Trophoblast cell (in vitro differentiated cells and primary cell): Measurements from ENCODE around the gene AGBL1.
"Not testable (repeated sequence)": the region's sequence is repeated elsewhere in the genome, so short reads cannot be mapped to it uniquely, and the experiment has no call there.

Source experiments
- DNase-seq, 2 donors: peaks; one replicate each; pipeline ENCODE4 v3.0.0-alpha.2; 2016
- H2AFZ ChIP-seq: 2 replicates; pipeline ENCODE4 v1.6.1; 2013; ENCODE audit warnings: low read length, moderate library complexity, mild to moderate bottlenecking; ENCODE audit not compliant: insufficient read depth, poor library complexity
- H2AK5ac ChIP-seq: 2 replicates; pipeline ENCODE4 v1.6.1; 2013; ENCODE audit warnings: mild to moderate bottlenecking, low read length
- H2BK120ac ChIP-seq: 2 replicates; pipeline ENCODE4 v1.6.1; 2013; ENCODE audit warnings: low read length, mild to moderate bottlenecking, moderate library complexity; ENCODE audit not compliant: insufficient read depth, poor library complexity
- H2BK12ac ChIP-seq: 2 replicates; pipeline ENCODE4 v1.6.1; 2013; ENCODE audit warnings: mild to moderate bottlenecking, low read length, moderate library complexity
- H2BK5ac ChIP-seq: 2 replicates; pipeline ENCODE4 v1.6.1; 2013; ENCODE audit warnings: low read length, low read depth, moderate library complexity, mild to moderate bottlenecking; ENCODE audit not compliant: poor library complexity
- H3K14ac ChIP-seq: 2 replicates; pipeline ENCODE4 v1.6.1; 2013; ENCODE audit warnings: mild to moderate bottlenecking, low read length
- H3K18ac ChIP-seq: 2 replicates; pipeline ENCODE4 v1.6.1; 2013; ENCODE audit warnings: mild to moderate bottlenecking, low read length
- H3K23ac ChIP-seq: 2 replicates; pipeline ENCODE4 v1.6.1; 2013; ENCODE audit warnings: low read length
- H3K27ac ChIP-seq: 2 replicates; pipeline ENCODE4 v1.5.1; 2013; ENCODE audit warnings: low read depth, mild to moderate bottlenecking, inconsistent platforms, low read length, moderate library complexity
- H3K27me3 ChIP-seq: 2 replicates; pipeline ENCODE4 v1.6.1; 2013; ENCODE audit warnings: inconsistent platforms, mild to moderate bottlenecking, low read length, moderate library complexity; ENCODE audit not compliant: insufficient read depth
- H3K36me3 ChIP-seq, 2 experiments: 1 replicate in 1 of 2; 2 replicates in 1 of 2; pipeline ENCODE4 v1.6.1; 2013; ENCODE audit warnings: low read length in 2 of 2, mild to moderate bottlenecking in 2 of 2, moderate library complexity in 1 of 2; ENCODE audit not compliant: insufficient read depth in 2 of 2, control insufficient read depth in 1 of 2
- H3K4ac ChIP-seq: 2 replicates; pipeline ENCODE4 v1.6.1; 2013; ENCODE audit warnings: low read depth, mild to moderate bottlenecking, low read length, moderate library complexity
- H3K4me1 ChIP-seq, 2 experiments: 1 replicate in 1 of 2; 2 replicates in 1 of 2; pipeline ENCODE4 v1.6.1; 2013; ENCODE audit warnings: low read length in 2 of 2, mild to moderate bottlenecking in 2 of 2, moderate library complexity in 1 of 2; ENCODE audit not compliant: insufficient read depth in 2 of 2, control insufficient read depth in 1 of 2
- H3K4me2 ChIP-seq: 2 replicates; pipeline ENCODE4 v1.6.1; 2013; ENCODE audit warnings: inconsistent platforms, mild to moderate bottlenecking, low read length, moderate library complexity
- H3K4me3 ChIP-seq: 2 replicates; pipeline ENCODE4 v1.5.1; 2013; ENCODE audit warnings: mild to moderate bottlenecking, low read depth, low read length, inconsistent platforms
- H3K79me1 ChIP-seq: one replicate; pipeline ENCODE4 v1.6.1; 2013; ENCODE audit warnings: low read length
- H3K79me2 ChIP-seq: 2 replicates; pipeline ENCODE4 v1.6.1; 2013; ENCODE audit warnings: low read length, mild to moderate bottlenecking; ENCODE audit not compliant: control insufficient read depth, insufficient read depth, poor library complexity
- H3K9ac ChIP-seq: 2 replicates; pipeline ENCODE4 v1.6.1; 2013; ENCODE audit warnings: mild to moderate bottlenecking, low read length
- H3K9me3 ChIP-seq: 2 replicates; pipeline ENCODE4 v1.6.1; 2013; ENCODE audit warnings: low read depth, mild to moderate bottlenecking, control low read depth, inconsistent platforms, low read length; ENCODE audit not compliant: insufficient read depth
- H4K12ac ChIP-seq: 2 replicates; pipeline ENCODE4 v1.6.1; 2013; ENCODE audit warnings: low read depth, mild to moderate bottlenecking, low read length, moderate library complexity
- H4K8ac ChIP-seq: 2 replicates; pipeline ENCODE4 v1.6.1; 2013; ENCODE audit warnings: low read depth, mild to moderate bottlenecking, low read length, moderate library complexity
- H4K91ac ChIP-seq: one replicate; pipeline ENCODE4 v1.6.1; 2013; ENCODE audit warnings: low read depth, mild to moderate bottlenecking, low read length, moderate library complexity
- WGBS: extraction: QIAGEN DNeasy Blood & Tissue Kit; methylation state at CpG from one replicate; pipeline ENCODE4 v1.1.7; 2013; ENCODE audit warnings: missing lambda C conversion rate; ENCODE audit not compliant: insufficient read length, insufficient coverage; ENCODE audit errors: extremely low coverage; 5-methylcytosine and 5-hydroxymethylcytosine counted together

Gene AGBL1

DNA sequence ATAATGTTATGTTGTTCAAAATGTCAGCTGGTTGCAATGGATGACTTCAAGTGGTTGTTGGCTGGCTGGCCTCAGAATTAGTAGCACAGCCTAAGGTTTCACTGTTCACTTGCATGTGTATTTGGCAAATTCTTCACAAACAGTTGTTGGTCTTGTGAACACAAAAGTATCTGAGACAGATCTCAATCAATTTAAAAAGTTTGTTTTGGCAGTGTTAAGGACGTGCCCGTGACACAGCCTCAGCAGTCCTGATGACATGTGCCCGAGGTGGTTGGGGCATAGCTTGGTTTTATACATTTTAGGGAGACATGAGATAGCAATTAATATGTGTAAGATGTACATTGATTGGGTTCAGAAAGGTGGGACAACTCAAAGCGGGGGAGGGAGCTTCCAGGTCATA lies 436.0 kb downstream of the AGBL1 start:
- H3K4ac ChIP-seq, result no peak overlapping the region
- no peak overlapping the region for H3K27ac ChIP-seq
- no peak overlapping the region for H4K91ac ChIP-seq
- DNase-seq, result no peak
- H3K9ac ChIP-seq, result no peak overlapping the region
- no peak overlapping the region for H2AK5ac ChIP-seq
- H3K4me3 ChIP-seq, result no peak overlapping the region
- no peaks in the 10 kb centered on the region for H3K36me3 ChIP-seq
- H2BK12ac ChIP-seq, result no peak overlapping the region
- no peaks in the 10 kb centered on the region for H3K9me3 ChIP-seq
- WGBS, result no CpG with 5 or more reads among the region's 4 CpGs
- no peaks in the 10 kb centered on the region for H3K27me3 ChIP-seq
- no peak overlapping the region for H2BK5ac ChIP-seq
- no peak overlapping the region for H4K12ac ChIP-seq
- H3K79me2 ChIP-seq, result no peaks in the 10 kb centered on the region
- no peak overlapping the region for H4K8ac ChIP-seq
- H3K14ac ChIP-seq, result no peak overlapping the region
- no peaks in the 10 kb centered on the region for H3K79me1 ChIP-seq
- no peaks in the 10 kb centered on the region for H3K4me1 ChIP-seq
- H2BK120ac ChIP-seq, result no peak overlapping the region
- no peak overlapping the region for H2AFZ ChIP-seq
- H3K18ac ChIP-seq, result no peak overlapping the region
- no peak overlapping the region for H3K4me2 ChIP-seq
- no peak overlapping the region for H3K23ac ChIP-seq

DNA sequence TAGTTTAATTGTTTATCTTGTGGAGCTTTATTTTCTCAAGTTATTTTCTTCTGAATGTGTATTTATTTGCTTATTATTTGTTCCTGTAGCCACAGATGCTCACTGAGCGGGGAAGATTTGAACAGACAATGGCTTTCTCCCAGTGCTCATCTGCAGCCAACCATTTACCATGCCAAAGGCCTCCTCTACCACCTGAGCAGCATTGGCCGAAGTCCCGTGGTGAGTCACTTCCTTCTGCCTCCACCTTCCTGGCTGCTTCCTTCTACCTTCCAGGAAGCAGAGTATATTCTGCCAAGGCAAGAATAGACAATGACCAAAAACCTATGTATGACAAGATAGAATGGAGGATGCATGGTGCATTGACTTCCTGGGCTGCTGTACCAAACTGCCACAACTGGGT lies 443.1 kb downstream of the AGBL1 start:
- Histone ChIP-seq H2BK5ac (no peak overlapping the region), H3K23ac (no peak overlapping the region), H4K91ac (no peak overlapping the region), H3K79me1 (no peaks in the 10 kb centered on the region), H3K18ac (no peak overlapping the region), H3K79me2 (no peaks in the 10 kb centered on the region), H3K9ac (no peak overlapping the region), H3K27ac (no peak overlapping the region), H4K8ac (no peak overlapping the region), H3K14ac (no peak overlapping the region), H2BK12ac (no peak overlapping the region), H4K12ac (no peak overlapping the region), H3K4ac (no peak overlapping the region), H2AFZ (no peak overlapping the region), H3K4me1 (no peaks in the 10 kb centered on the region), H2BK120ac (no peak overlapping the region), H3K4me2 (no peak overlapping the region), H3K4me3 (no peak overlapping the region), H2AK5ac (no peak overlapping the region), H3K27me3 (no peaks in the 10 kb centered on the region), H3K9me3 (no peaks in the 10 kb centered on the region), H3K36me3 (no peaks in the 10 kb centered on the region)
- DNase-seq, result no peak
- WGBS, result no CpG with 5 or more reads among the region's 3 CpGs

DNA sequence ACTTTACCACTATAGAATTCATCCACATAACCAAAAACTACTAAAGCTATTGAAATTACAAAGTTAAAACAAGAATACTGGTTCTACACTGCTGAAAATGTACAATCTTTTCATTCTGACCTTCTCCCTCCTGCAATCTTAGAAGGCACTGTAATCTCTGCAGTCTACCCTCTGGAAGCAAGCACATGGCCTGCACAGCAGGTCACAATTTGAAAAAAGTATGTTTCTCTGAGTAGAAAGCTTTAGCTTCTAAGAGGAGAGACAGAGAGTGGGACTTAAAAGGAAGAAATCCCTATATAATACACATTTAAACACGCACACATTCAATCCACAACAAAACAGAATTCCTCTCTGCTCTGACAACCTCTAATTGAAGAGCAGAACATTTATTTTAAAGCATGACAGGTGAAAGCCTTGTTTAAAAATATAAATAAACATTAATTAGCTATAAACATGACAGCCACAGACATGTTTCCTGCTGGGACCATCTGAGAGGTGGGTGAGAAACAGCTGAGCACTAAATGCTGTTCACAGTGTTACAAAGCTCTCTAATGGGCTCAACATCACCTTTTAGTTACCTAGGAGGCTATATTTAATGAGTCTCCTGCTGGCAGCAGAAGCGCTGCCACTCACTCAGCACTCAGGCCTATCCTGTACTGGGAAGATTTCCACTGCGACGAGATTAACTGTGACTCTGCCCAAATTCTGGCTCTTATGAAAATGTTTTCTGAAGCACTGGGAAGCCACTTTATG lies 447.4 kb downstream of the AGBL1 start:
- H4K8ac ChIP-seq, result no peak overlapping the region
- no peak overlapping the region for H3K4me3 ChIP-seq

DNA sequence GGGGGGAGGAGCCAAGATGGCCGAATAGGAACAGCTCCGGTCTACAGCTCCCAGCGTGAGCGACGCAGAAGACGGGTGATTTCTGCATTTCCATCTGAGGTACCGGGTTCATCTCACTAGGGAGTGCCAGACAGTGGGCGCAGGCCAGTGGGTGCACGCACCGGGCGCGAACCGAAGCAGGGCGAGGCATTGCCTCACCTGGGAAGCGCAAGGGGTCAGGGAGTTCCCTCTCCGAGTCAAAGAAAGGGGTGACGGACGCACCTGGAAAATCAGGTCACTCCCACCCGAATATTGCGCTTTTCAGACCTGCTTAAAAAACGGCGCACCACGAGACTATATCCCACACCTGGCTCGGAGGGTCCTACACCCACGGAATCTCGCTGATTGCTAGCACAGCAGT lies 448.4 kb downstream of the AGBL1 start:
- not testable (repeated sequence) for H3K79me1 ChIP-seq, H4K91ac ChIP-seq, H3K14ac ChIP-seq, H3K4me1 ChIP-seq, H3K4me2 ChIP-seq, H4K8ac ChIP-seq, H3K23ac ChIP-seq, H3K4ac ChIP-seq, H3K36me3 ChIP-seq, H3K18ac ChIP-seq, H2AK5ac ChIP-seq, H2BK120ac ChIP-seq, H3K79me2 ChIP-seq, H3K9ac ChIP-seq, H3K27ac ChIP-seq, H2BK12ac ChIP-seq, H2BK5ac ChIP-seq, H2AFZ ChIP-seq, H3K27me3 ChIP-seq, H4K12ac ChIP-seq, H3K4me3 ChIP-seq, H3K9me3 ChIP-seq, DNase-seq
- no CpG with 5 or more reads among the region's 26 CpGs for WGBS

More for the DNA sequence above, 447.4 kb downstream of the AGBL1 start:
- no peak overlapping the region for H2AK5ac ChIP-seq
- no peaks in the 10 kb centered on the region for H3K9me3 ChIP-seq
- no peak overlapping the region for H2AFZ ChIP-seq
- H3K79me1 ChIP-seq, result no peaks in the 10 kb centered on the region
- H3K14ac ChIP-seq, result no peak overlapping the region
- no peak overlapping the region for H4K12ac ChIP-seq
- no peaks in the 10 kb centered on the region for H3K79me2 ChIP-seq
- H2BK120ac ChIP-seq, result no peak overlapping the region
- no peak overlapping the region for H3K4me2 ChIP-seq
- H3K4me1 ChIP-seq, result no peaks in the 10 kb centered on the region
- H3K18ac ChIP-seq, result no peak overlapping the region
- no peaks in the 10 kb centered on the region for H3K36me3 ChIP-seq
- DNase-seq, result no peak
- H3K23ac ChIP-seq, result no peak overlapping the region
- H3K9ac ChIP-seq, result no peak overlapping the region
- no peak overlapping the region for H4K91ac ChIP-seq
- H3K4ac ChIP-seq, result no peak overlapping the region
- H2BK12ac ChIP-seq, result no peak overlapping the region
- no peaks in the 10 kb centered on the region for H3K27me3 ChIP-seq
- H2BK5ac ChIP-seq, result no peak overlapping the region
- H3K27ac ChIP-seq, result no peak overlapping the region
- WGBS, result no CpG with 5 or more reads among the region's 4 CpGs
